HG03520 (cell line): Measurements from ENCODE around the gene CHD5.

Source experiments
- ATAC-seq: cut with Tn5 transposase; IDR thresholded peaks from one replicate; pipeline ENCODE4 v1.9.1; 2021; ENCODE audit warnings: mild to moderate bottlenecking, moderate library complexity; ENCODE audit not compliant: unreplicated experiment

Gene CHD5

DNA sequence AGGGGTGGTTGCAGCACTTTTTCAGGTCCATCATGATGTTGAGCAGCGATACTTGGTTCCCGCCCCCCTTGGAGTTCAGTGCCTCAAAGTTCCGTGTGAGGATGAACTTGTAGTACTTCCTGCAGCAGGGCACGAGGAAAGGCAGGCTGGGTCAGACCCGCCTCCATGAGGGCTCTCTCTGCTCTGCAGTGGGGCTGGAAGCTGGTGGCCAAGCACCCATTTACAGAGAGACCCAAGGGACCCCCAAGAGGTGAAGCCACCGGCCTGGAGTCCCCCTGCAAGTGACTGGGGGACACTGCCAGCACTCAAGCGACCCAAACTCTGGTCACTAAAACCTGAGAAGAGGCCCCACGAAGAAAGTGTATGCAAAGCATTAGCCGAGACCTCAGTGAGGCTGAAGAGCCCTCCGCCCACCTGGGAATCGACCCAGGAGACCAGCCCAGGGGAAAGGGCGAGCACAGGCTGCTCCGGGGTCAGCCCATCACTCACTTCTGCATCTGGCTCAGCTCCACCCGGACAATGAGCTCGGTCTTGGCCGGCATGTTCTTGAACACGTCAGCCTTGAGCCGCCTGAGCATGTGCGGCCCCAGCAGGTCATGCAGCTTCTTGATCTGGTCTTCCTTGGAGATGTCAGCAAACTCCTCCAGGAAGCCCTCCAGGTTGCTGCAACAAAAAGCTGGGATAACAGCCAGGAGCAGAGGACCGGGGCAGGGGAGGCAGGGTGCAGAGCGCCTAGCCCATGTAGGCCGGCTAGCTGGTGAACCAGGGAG, 45.2 kb downstream of the CHD5 start:
- ATAC-seq: no peak

DNA sequence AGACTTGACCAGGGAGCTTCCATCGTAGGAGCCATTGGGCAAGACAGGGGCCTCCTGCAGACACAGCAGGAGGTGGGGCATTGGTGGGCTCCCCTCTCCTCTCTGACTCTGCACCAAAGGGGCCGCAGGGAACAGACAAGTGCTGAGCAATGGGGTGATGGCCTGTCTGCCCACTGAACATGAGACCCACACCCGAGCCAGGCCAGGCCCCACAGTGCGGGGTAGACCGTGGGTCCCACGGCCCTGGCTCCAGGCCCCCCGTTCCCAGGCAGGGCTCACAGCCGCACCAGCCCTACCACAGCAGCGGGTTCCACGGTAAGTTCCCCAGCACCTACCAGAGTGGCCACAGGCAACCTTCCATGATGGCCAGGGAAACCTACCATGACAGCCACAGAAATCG, 45.9 kb downstream of the CHD5 start:
- no peak for ATAC-seq

DNA sequence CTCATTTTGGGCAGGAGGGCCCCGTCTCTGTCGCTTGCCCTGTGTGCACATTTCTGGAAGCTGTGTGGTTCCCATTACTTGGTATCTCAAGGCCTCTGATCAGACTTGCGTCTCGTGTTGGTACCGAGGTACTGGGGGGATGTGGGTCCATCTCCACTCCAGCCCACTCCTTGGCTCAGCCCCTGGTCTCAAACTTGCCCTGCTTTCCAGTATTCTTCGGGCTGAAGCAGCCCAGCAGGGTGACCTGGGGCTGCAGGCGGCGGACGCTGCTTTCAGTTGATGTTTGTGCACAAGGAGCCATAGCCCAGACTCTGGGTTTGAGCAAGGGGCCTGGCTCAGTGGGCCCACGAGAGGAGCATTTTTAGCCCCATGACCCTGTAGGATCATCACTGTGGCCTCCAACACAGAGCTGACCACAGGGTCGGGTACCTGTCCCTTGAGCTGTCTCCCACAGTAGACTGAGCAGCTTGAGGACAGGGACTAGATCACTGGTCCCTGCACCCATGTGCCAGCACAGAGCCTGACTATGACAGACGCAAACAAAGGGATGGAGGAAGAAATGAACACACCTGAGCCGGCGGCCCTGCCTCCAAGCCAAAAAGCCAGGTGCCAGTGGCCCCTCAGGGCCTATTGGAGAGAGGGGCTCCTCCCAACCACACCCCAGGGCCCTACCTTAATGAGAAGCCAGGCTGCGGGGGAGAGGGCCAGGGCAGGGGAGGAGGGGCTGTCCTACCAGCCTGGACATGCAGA, 46.8 kb downstream of the CHD5 start:
- ATAC-seq: no peak

DNA sequence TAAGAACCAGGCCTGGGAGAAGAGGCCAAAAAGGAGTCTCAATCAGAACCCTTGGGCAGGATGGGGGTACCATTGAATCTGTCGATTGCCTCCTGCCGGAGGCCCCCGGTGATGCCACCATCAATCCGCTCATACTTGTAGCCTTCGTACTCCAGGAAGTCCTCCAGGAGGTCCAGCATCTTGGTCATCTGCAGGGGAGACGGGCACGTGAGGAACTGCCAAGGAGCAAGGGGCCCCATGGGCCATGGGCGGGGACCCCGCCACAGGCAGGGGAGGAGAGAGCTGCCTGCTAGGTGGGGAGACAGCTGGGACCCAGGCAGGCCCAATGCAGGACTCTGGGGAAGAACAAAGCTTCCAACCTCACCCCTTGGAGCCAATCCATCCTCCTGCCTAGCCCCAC, 48.6 kb downstream of the CHD5 start:
- no peak for ATAC-seq

DNA sequence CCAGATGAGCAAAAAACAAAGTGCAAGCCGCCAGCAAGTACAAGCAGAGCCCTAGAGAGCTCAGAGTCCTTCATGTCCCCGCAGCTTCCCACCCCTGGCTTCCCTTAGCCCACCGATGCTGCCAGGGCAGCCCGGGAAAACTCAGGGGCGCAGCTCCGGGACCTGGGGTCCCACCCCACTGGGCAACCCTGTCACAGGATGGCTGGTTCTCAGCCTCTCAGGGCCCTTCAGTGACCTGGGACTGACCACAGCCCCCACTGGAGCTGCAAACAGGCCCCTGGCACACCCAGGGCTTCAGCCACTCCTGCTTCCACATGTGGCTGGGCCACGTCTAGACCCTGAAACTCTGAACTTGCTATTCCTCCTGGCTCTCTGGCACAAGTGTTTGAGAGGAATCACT, 49.5 kb downstream of the CHD5 start:
- ATAC-seq: no peak

DNA sequence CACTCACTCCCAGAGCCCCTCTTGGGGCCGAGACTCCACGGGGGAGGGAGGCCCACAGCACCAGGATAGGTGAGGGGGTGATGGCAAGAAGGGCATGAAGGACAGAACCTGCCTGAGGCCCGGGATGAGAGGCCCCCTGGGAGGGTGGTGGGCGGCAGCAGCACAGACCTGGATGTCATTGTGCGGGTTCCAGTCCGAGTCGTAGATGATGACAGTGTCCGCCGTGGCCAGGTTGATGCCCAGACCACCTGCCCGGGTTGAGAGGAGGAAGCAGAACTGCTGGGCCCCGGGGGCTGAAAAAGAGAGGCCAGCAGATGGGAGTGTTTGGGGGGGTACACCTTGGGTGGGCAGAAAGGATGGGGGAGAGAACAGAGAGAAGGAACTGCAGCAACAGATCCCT, 50.1 kb downstream of the CHD5 start:
- no peak for ATAC-seq

DNA sequence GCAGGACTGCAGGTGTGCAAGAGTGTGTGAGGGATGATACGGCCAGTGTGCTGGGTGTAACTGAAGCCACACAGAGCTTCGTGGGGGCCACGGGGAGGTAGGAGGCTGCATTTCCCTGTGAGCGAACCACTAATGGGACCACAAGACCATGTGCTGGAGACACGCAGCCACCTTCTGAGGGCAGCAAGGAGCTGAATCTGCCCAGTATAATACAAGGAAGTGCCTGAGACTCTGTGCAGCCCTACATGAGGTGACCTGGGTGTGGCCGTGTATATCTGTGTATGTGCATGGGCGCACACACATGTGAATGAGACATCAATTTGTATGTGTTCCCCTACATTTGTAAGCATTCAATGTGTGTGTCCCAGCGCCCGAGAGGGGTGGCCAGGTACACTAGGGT, 50.8 kb downstream of the CHD5 start:
- no peak for ATAC-seq

DNA sequence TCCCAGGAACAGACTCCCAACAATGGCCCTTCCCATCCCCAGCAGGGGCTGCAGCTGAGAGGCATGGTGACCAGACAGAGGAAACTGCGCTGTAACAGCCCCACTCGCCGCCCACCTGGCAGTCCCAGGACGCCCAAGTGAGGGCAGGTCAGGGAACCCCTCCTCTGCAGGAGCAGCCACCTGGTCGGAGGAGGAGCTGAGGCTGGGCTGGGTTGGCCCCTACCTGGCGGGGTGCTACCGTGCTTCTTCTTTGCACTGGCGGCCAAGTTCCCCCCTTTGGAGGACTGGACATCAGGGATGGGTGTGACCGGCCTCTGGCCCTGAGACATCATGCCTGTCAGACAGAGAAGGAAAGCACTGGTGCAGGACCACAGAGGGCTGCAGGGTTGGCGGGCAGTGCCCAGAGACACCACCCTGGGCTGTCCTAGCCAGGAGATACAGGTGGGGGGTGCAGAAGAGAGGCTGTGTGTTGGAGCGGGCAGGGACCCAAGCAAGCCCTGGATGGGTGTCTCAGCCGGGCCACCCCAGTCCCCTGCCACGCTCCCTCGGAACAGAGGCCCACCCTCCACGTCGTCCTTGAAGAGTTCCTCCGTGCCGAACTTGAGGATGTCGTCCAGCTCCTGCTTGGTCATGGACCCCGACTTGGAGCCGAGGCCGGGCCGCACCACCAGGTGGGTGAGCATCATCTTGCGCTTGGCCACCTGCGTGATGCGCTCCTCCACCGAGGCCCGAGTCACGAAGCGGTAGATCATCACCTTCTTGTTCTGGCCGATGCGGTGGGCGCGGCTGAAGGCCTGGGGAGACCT, 51.6 kb downstream of the CHD5 start:
- ATAC-seq: no peak

DNA sequence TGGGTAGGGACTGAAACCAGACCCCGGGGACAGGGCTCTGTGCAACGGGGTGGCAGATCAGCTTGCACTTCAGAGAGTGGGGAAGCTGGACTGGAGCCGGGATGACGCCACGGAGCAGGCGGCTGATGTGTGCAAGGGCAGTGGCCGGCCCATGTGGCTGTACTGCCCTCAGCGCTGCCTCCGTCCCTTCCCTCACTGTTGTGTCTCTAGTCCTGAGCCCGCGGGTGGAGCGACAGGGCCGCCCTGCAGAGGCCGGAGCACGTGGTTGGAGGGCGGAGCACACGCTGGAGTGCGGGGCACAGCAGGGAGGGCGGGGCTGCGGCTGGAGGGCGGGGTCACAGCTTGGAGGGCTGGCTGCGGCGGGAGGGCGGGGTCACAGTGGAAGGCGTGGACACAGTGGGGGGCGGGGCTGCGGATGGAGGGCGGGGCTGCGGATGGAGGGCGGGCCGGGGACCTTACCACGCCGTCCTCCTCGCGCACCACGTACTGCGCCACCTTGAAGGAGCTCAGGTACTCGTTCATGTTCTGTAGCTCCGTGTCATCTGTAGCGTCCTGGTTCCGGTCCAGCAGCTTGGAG, 52.4 kb downstream of the CHD5 start:
- no peak for ATAC-seq

DNA sequence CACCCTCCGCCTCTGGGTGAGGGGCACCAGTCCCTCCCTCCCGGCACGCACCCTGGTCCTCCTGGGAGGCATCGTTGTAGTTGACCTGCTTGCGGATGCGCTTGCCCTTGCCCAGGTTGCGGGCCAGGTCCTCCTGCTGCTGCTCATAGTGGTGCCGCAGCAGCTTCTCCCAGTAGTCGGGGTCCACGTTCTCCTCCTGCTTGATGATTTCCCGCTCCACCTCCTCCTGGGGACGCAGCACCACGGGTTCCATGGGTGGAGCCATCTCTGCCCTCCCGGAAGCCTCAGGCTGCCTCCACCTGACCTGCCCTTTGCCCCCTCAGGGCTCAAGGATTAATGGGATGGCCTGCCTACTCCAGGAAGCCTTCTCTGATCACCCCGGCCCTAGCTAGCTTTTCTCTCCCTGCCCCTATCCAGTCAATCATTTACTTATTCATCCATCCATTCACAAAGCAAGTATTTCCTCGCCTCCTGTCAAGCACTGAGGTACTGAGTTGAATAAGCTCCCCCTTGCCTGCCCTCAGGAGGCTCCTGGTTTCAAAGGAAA, 53.5 kb downstream of the CHD5 start:
- no peak for ATAC-seq

DNA sequence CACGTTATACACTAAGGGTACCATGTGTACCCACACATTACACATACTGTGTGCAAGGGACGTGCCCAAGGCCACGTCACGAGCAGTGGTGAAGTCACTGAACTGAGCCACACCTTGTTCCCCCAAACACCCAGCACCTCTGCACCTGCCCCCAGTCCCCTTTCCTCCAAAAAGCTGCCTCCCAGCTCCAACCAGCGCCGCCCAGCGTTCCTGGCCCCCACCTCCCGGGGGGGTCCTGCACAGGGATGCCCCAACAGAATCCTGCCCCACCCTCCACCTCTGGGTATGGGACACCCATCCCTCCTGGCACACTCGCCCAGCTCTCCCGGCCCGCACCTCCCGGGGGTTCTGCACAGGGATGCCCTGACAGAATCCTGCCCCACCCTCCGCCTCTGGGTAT, 54.1 kb downstream of the CHD5 start:
- ATAC-seq: no peak

DNA sequence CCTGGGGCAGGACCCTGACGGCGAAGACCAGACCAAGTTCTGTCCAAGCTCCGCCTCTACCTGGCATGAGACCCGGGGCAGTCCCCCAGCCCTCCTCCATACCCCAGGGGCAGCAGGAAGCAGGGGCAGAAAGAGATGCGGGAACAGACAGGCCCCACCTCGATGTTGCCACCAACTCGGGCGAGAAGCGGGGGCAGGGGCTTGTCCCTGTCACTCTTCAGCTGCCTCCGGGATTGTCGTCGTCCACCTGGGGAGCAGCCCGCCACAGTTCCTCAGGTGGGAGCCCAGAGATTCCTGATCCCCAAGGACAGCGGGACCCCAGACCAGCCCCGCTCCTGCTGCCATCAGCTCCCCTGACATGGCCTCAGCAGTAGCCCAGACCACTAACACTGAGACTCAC, 54.8 kb downstream of the CHD5 start:
- no peak for ATAC-seq

DNA sequence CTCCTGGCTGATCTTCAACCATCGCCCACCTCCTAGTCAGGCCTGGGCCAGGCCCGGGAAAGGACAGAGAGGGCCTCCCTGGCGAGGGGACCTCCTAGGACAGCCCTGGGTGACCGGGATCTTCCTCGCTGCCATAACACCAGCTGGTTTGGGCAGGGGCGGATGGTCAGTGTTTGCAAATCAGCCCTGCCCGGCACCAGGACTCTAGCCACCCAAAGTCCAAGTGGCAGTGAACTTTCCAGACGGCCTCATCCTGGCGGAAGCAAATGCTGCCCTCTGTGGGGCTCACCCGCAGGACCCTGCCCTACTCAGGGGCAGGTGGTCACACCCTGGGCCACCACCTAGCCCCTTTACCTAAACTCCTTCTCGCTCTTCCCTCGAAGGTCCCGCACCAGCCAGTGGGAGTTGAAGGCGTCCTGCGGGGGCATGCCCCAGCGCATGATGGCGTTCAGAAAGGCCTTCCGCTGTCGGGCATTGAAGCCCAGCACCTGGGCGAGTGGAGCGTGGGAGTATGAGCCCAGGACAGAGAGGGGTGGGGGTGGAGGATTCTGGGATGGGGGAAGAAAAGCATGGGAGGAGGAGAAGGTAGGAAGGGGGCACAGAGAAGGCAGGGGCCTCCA, 55.3 kb downstream of the CHD5 start:
- ATAC-seq: no peak

DNA sequence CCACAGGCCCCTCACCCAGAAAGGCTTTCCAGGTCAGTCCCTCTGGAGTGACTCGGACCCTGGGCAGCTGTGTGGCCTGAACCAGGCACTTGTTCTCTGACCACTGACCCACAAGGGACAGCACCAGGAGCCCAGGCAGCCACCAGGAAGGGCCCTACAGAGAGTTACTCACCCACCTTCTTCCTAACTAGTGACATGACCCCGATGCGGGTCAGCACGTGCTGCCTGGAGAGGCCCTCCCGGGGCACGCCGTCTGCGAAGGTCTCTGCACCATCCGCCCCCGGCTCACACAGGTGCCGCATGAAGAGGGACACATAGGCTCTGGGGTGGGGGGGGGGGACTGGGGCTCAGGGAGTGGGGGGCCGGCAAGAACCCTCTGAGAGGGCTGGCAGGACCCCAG, 55.8 kb downstream of the CHD5 start:
- ATAC-seq: no peak

DNA sequence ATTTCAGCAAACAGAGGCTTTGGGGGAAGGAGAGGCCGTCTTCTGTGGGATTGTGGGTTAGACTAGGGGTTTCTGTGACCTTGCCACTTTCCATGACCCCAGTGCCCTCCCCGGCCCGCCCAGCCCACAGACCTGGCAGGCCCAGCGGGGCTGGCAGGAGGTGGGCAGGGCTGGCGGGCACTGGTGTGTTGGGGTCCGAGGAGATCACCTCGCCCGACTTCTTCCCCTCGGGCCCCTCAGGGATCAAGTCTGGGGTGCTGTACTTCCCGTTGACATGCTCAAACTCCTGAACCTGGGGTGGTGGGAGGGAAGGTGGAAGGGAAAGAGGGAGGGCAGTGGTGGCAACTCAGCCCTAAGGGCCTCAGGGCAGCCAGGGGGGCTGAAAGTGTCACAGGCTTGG, 56.3 kb downstream of the CHD5 start:
- no peak for ATAC-seq

DNA sequence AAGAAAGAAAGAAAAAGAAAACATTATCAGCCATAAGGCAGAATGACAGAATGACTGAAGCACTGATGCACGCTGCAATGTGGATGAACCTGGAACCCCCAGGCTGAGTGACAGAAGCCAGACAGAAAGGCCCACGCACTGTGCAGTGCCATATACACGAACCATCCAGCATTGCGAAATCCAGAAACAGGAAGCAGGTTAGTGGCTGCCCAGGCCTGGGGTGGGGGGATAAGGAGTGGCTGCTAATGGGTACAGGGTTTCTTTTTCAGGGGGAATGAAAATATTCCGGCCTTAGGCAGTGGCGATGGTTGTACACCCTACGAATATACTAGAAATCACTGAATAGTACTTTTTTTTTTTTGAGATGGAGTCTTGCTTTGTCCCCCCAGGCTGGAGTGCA, 57.0 kb downstream of the CHD5 start:
- ATAC-seq: no peak

DNA sequence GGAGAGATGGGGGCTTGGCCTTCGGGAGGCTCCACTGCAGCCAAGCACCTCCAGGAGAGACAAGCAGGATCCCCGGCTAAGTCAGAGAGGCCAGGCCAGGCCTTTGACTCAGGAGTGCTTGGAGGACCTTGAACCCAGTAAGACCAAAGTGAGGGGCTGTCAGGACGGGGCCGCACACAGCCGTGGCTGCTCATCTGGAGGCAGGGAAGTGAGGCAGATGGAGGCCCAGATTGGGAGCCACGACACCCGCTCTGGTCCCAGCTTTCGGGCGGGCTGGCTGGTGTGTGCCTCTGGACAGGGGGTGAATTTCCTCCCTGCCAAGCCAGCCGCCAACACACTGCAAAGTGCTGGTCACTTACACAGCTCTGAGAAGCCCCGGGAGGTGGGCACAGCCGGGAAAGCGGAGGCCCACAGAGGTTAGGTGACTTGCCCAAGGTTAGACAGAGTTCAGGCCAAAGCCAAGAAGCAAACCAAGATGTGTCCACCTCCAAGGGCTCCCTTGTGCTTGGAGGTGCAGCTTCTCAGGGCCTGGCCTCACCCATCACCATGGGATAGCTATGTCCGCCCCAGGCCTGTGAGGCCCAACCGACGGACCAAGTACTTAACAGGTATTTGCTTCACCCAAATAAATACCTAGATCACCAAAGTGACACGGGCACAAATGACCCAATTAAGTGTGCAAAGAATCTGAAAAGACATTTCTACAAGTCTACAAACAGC, 58.3 kb downstream of the CHD5 start:
- ATAC-seq: no peak

DNA sequence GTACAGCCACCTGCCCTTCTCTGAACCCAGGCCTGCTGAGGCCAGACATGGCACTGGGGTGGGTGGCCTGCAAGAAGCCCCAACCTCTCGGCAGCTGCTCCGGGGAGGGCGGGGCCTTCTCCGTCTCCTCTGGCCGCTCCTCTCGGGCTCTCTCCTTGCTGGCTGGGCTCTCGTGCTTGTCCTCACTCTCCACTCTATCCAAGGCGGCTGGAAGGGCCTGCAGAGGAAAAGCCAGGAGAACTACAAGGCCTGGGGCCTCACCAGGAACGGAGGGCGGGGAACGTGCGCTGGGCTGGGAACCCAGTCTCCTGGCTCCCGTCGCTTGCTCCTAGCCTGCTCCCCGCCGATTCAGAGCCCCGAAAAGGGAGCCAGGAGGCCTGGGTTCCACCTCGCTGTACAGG, 59.1 kb downstream of the CHD5 start:
- ATAC-seq: no peak

DNA sequence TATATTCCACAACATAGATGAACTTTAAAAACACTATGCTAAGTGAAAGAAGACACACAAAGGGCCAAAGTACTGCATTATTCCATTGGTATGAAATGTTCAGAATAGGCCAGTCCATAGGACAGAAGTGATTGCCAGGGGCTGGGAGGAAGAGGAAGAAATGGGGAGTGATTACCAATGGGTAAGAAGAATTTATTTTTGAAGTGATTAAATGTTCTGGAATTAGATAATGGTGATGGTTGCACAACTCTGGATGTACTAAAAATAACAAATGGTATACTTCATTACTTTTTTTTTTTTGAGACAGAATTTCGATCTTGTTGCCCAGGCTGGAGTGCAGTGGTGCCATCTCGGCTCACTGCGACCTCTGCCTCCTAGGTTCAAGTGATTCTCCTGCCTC, 61.7 kb downstream of the CHD5 start:
- no peak for ATAC-seq

DNA sequence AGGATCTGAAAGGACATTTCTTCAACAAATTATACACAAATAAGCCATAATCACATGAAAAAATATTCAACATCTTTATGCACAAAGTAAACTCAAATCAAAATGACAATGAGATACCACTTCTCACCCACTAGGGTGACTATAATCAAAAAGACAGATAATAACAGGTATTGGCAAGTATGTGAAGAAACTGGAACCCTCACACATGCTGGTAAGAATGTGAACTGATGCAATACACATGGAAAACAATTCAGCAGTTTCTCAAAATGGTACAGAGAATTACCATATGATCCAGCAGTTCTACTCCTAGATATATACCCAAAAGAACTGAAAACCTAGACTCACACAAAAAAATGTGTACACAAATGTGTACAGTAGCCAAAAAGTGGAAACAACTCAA, 62.5 kb downstream of the CHD5 start:
- no peak for ATAC-seq
